Measurements from ENCODE around the gene PPIP5K2.

Gene PPIP5K2

GRCh38 chr5:103228588-103228987 is 108.5 kb downstream of the PPIP5K2 start:
- no peak overlapping the region for H3K4me3 ChIP-seq (ENCODE audit: low read depth, low read length)
- no peak for DNase-seq (ENCODE audit: low read depth)
- TF ChIP-seq MYC (IDR thresholded peaks at IDR 0.05; ENCODE audit: low read depth, low read length) (no peak), POLR2A (IDR thresholded peaks at IDR 0.05; ENCODE audit: extremely low read depth, insufficient read length) (no peak), CTCF (IDR thresholded peaks at IDR 0.05; ENCODE audit: low read depth, low read length) (no peak), MAX (IDR thresholded peaks at IDR 0.05; ENCODE audit: low read depth, low read length) (no peak)

- DNase-seq (ENCODE audit: low read depth) = peak; percentile 48
- no peak overlapping the region for H3K4me3 ChIP-seq (ENCODE audit: low read depth, low read length)
- TF ChIP-seq MYC (IDR thresholded peaks at IDR 0.05; ENCODE audit: low read depth, low read length) (no peak), POLR2A (IDR thresholded peaks at IDR 0.05; ENCODE audit: extremely low read depth, insufficient read length) (no peak), MAX (IDR thresholded peaks at IDR 0.05; ENCODE audit: low read depth, low read length) (no peak), CTCF (IDR thresholded peaks at IDR 0.05; ENCODE audit: low read depth, low read length) (peak; percentile 57)
Observed at GRCh38 chr5:103232393-103232999, 112.4 kb downstream of the PPIP5K2 start.

GRCh38 chr5:103234239-103234975 is 114.3 kb downstream of the PPIP5K2 start:
- TF ChIP-seq POLR2A (IDR thresholded peaks at IDR 0.05; ENCODE audit: extremely low read depth, insufficient read length) = no peak
- TF ChIP-seq CTCF (IDR thresholded peaks at IDR 0.05; ENCODE audit: low read depth, low read length) = no peak
- no peak for TF ChIP-seq MAX (IDR thresholded peaks at IDR 0.05; ENCODE audit: low read depth, low read length)
- DNase-seq (ENCODE audit: low read depth) = no peak
- H3K4me3 ChIP-seq (ENCODE audit: low read depth, low read length) = no peak overlapping the region

- TF ChIP-seq MAX (IDR thresholded peaks at IDR 0.05; ENCODE audit: low read depth, low read length) = no peak
- no peak for TF ChIP-seq MYC (IDR thresholded peaks at IDR 0.05; ENCODE audit: low read depth, low read length)
- no peak for TF ChIP-seq CTCF (IDR thresholded peaks at IDR 0.05; ENCODE audit: low read depth, low read length)
- TF ChIP-seq POLR2A (IDR thresholded peaks at IDR 0.05; ENCODE audit: extremely low read depth, insufficient read length) = no peak
- no peak for DNase-seq (ENCODE audit: low read depth)
Observed at GRCh38 chr5:103235891-103236290, 115.8 kb downstream of the PPIP5K2 start.

GRCh38 chr5:103237778-103238177 is 117.7 kb downstream of the PPIP5K2 start:
- H3K4me3 ChIP-seq (ENCODE audit: low read depth, low read length) = no peak overlapping the region
- no peak for DNase-seq (ENCODE audit: low read depth)
- TF ChIP-seq CTCF (IDR thresholded peaks at IDR 0.05; ENCODE audit: low read depth, low read length) (no peak), POLR2A (IDR thresholded peaks at IDR 0.05; ENCODE audit: extremely low read depth, insufficient read length) (no peak), MAX (IDR thresholded peaks at IDR 0.05; ENCODE audit: low read depth, low read length) (no peak), MYC (IDR thresholded peaks at IDR 0.05; ENCODE audit: low read depth, low read length) (no peak)

More at GRCh38 chr5:103235891-103236290, 115.8 kb downstream of the PPIP5K2 start:
- no peak overlapping the region for H3K4me3 ChIP-seq (ENCODE audit: low read depth, low read length)
